ENCODE data around the gene PPP4R2. TPM values are rescaled to one million over a fixed set of nuclear protein-coding genes. Genes with fewer than 3 reads are reported as not detected.

Gene PPP4R2
- total RNA-seq, 4 donors from 2014 or later = 46.5 to 56.6 (median 52.7) TPM

- TF ChIP-seq CTCF (IDR thresholded peaks at IDR 0.05) = no peak
- ATAC-seq (ENCODE audit: low FRiP score) (no peak), DNase-seq (ENCODE audit: low spot score) (no peak)
Measured at GRCh38 chr3:73073091-73073707, 76.6 kb downstream of the PPP4R2 start.

GRCh38 chr3:73074781-73075180 lies 78.2 kb downstream of the PPP4R2 start:
- no peak for ATAC-seq (ENCODE audit: low FRiP score)
- no peak for DNase-seq (ENCODE audit: low spot score)
- no peak for TF ChIP-seq CTCF (IDR thresholded peaks at IDR 0.05)

DNA sequence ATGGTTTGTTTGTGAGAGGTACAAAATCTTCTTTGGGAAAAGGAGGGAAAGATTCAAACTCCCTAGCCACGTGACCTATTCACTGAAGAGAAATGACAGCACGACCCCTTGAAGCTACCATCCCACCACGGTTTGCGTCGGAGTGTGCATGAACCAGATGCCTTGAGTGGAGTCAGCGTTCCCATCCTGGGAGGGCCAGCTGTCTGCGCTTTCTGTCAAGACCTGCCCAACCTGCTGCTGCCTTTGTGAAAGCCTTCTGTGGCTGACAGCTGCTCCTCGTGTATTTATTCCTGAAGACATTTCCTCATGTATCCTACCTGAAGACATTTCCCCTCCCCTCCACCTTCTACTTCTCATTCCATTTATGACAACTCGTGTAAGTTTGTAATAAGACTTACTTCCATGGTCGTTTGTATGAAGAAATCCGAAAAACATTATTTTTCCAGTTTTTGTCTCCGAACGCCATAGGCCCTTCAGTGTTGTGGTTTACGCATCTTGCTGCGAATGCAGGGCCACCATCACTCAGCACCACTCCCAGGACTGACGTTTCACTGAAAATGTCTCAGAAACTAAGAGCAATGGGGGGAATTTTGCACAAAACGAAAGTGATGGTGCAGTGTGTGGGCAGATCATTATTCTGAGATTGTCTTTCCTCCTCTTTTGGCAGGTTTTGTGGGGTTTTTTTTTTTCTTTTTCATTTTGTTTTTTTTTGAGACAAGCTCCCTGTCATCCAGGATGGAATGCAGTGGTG lies 83.8 kb downstream of the PPP4R2 start:
- DNase-seq (ENCODE audit: low spot score) = no peak
- peak; percentile 61 for ATAC-seq (ENCODE audit: low FRiP score)
- no peak for TF ChIP-seq CTCF (IDR thresholded peaks at IDR 0.05)

- ATAC-seq (ENCODE audit: low FRiP score) (no peak), DNase-seq (ENCODE audit: low spot score) (no peak)
- TF ChIP-seq CTCF (IDR thresholded peaks at IDR 0.05) = no peak
Measured at GRCh38 chr3:73081140-73081539, 84.5 kb downstream of the PPP4R2 start.

DNA sequence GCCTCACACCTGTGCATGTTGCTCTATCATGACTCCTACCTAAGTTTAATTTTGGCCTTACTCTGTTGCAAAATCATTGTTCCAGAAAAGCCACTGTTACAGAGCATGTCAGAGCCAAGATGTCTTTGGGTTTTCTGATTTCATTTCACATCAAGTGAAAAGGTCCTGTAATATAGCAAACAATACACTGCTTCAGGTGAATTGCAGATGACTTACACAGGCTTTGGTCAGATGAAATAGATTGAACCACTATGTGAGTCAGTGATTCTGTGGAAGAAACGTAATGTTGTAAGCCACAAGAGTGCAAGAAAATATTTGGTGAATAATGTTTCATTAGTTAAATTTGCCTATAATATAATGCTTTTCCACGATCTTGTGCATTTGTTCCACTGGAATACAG lies 87.6 kb downstream of the PPP4R2 start:
- TF ChIP-seq CTCF (IDR thresholded peaks at IDR 0.05) = no peak
- ATAC-seq (ENCODE audit: low FRiP score) (no peak), DNase-seq (ENCODE audit: low spot score) (no peak)

GRCh38 chr3:73086071-73086494 lies 89.5 kb downstream of the PPP4R2 start:
- peak in 1 of 3 donors; percentile 36 for TF ChIP-seq CTCF (IDR thresholded peaks at IDR 0.05)
- DNase-seq (ENCODE audit: low spot score) (no peak), ATAC-seq (ENCODE audit: low FRiP score) (no peak)

- TF ChIP-seq CTCF (IDR thresholded peaks at IDR 0.05) = no peak
Measured at GRCh38 chr3:73094129-73094528, 97.5 kb downstream of the PPP4R2 start.

More at GRCh38 chr3:73094129-73094528, 97.5 kb downstream of the PPP4R2 start:
- ATAC-seq (ENCODE audit: low FRiP score) = no peak
- DNase-seq (ENCODE audit: low spot score) = no peak

Data from omental fat pad (tissue), 4 donors.